Activated T-helper 2 cell treated with anti-CD3 and anti-CD28 coated beads, Interferon-gamma antibody, Interleukin-2, Interleukin-4, amounts not matched to agents 10 μg/mL and 5 μg/mL and 100 μg/mL, durations not matched to agents 14 hours and 24 hours and 36 hours (primary cell): ENCODE data around the gene GATAD2A. TPM values are rescaled to one million over a fixed set of nuclear protein-coding genes. Genes with fewer than 3 reads are reported as not detected.

Experiments
- DNase-seq: peaks from one replicate; pipeline ENCODE4 v3.0.0; 2021; ENCODE audit warnings: low spot score
- H3K27ac Mint-ChIP-seq: one replicate; pipeline ENCODE4 v1.8.0; 2021; ENCODE audit warnings: mixed read lengths
- H3K27me3 Mint-ChIP-seq: one replicate; pipeline ENCODE4 v1.8.0; 2021; ENCODE audit warnings: low read depth, mixed read lengths
- H3K36me3 Mint-ChIP-seq: one replicate; pipeline ENCODE4 v1.8.0; 2021; ENCODE audit warnings: low read depth, mixed read lengths
- H3K4me1 Mint-ChIP-seq: one replicate; pipeline ENCODE4 v1.8.0; 2021; ENCODE audit warnings: low read depth, mixed read lengths
- H3K4me3 Mint-ChIP-seq: one replicate; pipeline ENCODE4 v1.8.0; 2021; ENCODE audit warnings: low read depth, mild to moderate bottlenecking, moderate library complexity, mixed read lengths
- H3K9me3 Mint-ChIP-seq: one replicate; pipeline ENCODE4 v1.8.0; 2021; ENCODE audit warnings: mixed read lengths
- intact Hi-C: fragments of 100-400 bp; cut with micrococcal nuclease; formaldehyde crosslinking; loops from one replicate; pipeline ENCODE4 v1.15.1; 2023
- total RNA-seq: library from RNA; stranded (reverse); gene quantifications from 2 replicates; pipeline ENCODE4 v1.2.3, GENCODE V29; 2022

GATAD2A gene
- total RNA-seq, 1 donor from 2014 or later: 128 TPM

DNA sequence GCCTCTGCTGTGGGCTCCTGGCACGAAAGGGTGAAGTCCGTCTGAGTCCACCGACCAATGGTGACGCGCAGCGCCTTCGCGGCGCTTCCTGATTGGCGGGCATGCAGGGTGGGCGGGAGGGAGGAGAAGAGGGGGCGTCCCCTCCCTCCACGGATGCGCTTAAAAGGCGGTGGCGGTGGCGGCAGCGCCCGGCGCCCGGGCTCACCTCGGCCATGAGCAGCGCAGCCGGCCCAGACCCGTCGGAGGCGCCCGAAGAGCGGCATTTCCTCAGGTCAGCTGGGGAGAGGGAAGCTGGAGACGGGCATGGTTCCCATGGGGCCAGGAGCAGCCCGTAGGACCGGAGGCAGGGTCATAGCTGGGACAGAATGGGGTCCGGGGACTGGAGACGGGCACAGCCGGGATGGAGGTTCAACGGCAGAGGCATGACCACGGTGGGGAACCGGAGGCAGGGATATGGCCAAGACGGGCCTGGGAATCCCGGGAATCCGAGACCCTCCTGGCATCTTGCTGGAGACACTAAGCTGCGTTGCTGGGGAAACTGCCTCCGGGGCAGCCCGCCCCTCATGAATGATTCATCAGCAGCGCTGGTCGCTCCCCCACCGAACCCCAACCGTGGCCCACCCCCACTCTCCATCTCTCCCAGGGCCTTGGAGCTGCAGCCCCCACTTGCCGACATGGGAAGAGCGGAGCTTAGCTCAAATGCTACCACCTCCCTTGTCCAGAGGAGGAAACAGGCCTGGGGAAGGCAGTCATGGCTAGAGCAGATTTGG is 123.4 kb downstream of the GATAD2A start, which contains the start of gene YJEFN3:
Gene YJEFN3, plus strand, starts transcription at position 191 of the 770 bp plus-strand sequence. Its CDS starts 22 bp downstream, at position 213.
- intact Hi-C loops: no loop called here
- H3K27ac Mint-ChIP-seq: no peak within 1 kb of the TSS
- no peak within 1 kb of the TSS for H3K4me3 Mint-ChIP-seq
- peaks cover 4% of the 10 kb centered on the region for H3K4me1 Mint-ChIP-seq
- peaks cover 18% of the 10 kb centered on the region for H3K36me3 Mint-ChIP-seq
- no peaks in the 10 kb centered on the region for H3K9me3 Mint-ChIP-seq
- no peaks in the 10 kb centered on the region for H3K27me3 Mint-ChIP-seq
- no peak for DNase-seq

DNA sequence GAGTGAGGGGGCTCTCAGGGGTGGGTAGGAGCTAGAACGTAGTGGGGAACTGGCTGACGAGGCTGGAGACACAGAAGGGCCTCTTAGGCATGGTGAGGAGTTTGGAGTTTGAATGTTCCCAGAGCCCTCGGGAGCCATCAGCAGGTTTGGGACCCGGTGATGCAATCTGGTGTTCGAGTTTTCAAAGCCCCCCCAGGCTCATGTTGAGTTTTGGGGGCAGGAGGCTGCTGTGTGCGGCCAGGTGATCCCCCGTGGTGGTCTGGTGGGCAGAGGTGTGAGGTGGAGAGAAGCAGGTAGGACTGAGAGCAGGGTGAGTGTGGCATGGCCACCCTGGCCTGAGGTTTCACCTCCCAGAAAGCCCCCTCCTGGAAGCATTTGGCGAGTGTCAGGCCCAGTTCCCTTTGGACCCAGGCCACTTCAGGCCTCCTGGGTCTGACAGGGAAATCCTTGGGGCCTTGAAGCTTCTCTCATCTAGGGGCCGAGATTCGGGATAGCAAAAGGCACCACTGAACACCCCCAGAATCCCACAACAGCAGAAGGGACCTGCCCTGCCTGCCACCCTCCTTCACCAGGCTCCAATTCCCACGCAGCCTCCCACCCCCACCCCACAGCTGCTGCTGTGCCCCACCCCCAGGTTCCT is 124.4 kb downstream of the GATAD2A start:
- Mint-ChIP-seq H3K27ac (no peak overlapping the region), H3K36me3 (peaks cover 16% of the 10 kb centered on the region), H3K9me3 (no peaks in the 10 kb centered on the region), H3K27me3 (no peaks in the 10 kb centered on the region), H3K4me3 (no peak overlapping the region), H3K4me1 (peaks cover 4% of the 10 kb centered on the region)
- no peak for DNase-seq
- intact Hi-C loops: no loop called here

DNA sequence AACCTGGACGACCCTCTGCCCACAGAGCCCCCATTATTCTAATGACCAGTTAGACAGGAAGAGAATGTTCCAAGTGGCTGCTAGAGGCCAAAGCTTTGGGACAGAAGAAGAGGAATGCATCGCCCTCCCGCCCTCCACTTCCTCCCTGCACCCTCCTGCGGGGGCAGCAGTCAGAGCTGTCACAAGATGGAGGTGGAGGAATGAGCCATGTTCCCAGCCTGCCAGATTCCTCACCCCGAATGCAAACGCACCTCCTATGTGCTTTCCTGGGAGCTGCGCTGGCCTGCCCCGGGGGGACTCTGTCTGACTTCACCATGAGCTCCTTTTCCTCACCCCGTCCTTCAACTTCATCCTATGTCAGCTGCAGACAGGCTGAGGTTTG is 124.9 kb downstream of the GATAD2A start:
- Mint-ChIP-seq H3K4me1 (peaks cover 4% of the 10 kb centered on the region), H3K27me3 (no peaks in the 10 kb centered on the region), H3K36me3 (peaks cover 16% of the 10 kb centered on the region), H3K27ac (no peak overlapping the region), H3K9me3 (no peaks in the 10 kb centered on the region), H3K4me3 (no peak overlapping the region)
- intact Hi-C loops: no loop called here
- no peak for DNase-seq

DNA sequence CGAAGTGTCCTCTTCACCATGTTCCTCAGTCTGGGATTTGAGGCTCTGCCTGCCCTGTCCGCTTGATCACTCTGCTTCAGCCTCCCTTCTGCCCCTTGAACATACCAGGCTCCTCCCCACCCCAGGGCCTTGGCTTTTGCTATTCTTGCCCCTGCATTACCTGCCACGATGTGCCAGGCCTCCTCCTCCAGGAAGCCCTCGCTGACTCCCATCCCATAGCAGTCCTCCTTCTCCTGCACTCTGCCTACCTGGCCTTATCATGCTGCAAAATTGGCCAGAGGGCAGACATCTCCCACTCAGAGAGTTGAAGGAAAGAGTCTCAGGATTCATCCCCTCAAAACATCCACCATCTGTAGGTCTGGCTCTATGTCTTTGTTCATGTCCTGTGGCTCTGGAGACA is 125.4 kb downstream of the GATAD2A start:
- Mint-ChIP-seq H3K4me3 (no peak overlapping the region), H3K4me1 (peaks cover 4% of the 10 kb centered on the region), H3K27me3 (no peaks in the 10 kb centered on the region), H3K9me3 (no peaks in the 10 kb centered on the region), H3K36me3 (peaks cover 16% of the 10 kb centered on the region), H3K27ac (no peak overlapping the region)
- intact Hi-C loops: no loop called here
- no peak for DNase-seq

DNA sequence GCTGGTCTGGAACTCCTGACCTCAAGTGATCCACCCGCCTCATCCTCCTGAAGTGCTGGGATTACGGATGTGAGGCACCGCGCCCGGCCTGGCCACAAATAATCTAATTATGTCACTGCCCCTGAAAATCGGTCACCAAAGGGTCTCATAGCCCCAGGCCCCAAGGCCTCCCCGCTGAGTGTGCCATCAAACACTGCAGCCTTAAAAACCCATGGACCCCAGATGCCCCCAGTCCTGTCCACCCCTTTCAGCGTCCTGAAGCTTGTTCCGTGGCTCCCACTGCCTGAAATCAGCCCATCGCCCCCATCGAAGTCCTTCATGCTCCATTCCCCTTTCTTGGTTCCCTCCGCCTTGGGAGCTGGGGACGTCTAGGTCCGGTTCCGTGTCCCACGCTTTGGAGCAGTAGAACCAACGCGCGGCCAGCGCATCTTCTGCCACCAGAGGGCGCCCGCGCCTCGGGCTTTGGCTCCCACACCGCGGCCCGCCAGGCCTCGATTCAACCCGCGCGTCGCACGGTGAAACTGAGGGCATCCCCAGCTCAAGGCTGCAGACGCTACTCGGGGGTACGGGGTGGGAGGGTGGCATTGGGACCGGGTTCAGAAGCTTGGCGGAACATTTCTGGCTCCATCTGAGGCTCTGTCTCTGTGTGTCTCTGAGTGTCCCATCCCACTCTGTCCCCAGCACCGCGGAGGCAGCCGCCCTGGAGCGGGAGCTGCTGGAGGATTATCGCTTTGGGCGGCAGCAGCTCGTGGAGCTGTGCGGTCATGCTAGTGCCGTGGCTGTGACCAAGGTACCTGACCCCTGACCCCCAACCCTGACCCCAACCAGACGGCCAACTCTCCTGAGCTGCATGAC is 126.7 kb downstream of the GATAD2A start:
- H3K27me3 Mint-ChIP-seq: peaks cover 5% of the 10 kb centered on the region
- H3K4me3 Mint-ChIP-seq: no peak overlapping the region

DNA sequence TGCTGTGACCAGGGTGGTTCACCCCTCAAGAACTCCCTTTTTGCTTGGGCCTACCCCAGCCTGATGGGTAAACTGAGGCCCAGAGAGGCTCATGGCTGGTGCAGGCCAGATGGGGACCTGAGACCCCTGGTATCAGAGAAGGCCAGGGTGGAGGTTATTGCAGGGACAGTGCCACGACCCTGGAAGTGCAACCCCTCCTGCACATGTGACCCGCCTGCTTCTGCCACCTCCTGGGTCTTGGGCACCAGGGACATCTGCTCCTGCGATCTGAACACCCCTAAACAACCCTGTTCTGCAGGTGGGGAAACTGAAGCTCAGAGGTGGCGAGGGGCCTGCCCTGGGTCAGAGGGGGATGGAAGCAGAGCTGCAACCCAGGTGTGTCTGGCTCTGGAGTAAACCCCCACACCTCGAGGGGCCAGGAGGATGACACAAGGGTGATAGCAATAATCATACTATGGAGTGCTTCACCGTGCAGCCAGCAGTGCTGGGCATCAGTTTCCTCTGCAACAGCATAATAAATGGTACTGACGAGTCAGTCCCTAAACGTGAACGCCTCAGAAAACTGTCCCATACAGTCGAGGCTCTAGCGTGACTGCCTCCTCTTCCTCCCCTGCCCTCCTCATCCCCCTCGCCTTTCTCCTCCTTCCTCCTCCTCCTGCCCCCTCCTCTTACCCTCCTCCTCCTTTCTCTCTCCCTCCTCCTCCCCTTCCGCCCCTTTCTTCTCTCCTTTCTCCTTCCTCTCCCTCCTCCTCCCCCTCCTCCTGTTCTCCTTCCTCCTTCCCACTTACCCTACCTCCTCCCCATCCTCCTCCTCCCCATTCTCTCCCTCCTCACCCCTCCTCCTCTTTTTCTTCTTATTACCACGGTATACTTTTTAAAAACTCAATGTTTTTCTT is 127.6 kb downstream of the GATAD2A start:
- intact Hi-C loops: loop anchor here (1.0 kb wide), 2 partner anchors 21 to 110 kb away; partner anchors contain the start of gene GMIP
- Mint-ChIP-seq H3K36me3 (peaks cover 11% of the 10 kb centered on the region), H3K27me3 (peaks cover 11% of the 10 kb centered on the region), H3K9me3 (no peaks in the 10 kb centered on the region), H3K4me3 (no peak overlapping the region), H3K27ac (no peak overlapping the region), H3K4me1 (peaks cover 6% of the 10 kb centered on the region)
- no peak for DNase-seq

More for the DNA sequence above, 126.7 kb downstream of the GATAD2A start:
- no peaks in the 10 kb centered on the region for H3K9me3 Mint-ChIP-seq
- H3K36me3 Mint-ChIP-seq: peaks cover 17% of the 10 kb centered on the region
- intact Hi-C loops: loop anchor here (1.0 kb wide), 2 partner anchors 22 to 111 kb away; partner anchors contain the start of gene GMIP
- no peak overlapping the region for H3K27ac Mint-ChIP-seq
- DNase-seq: peak; percentile 76
- peaks cover 4% of the 10 kb centered on the region for H3K4me1 Mint-ChIP-seq

DNA sequence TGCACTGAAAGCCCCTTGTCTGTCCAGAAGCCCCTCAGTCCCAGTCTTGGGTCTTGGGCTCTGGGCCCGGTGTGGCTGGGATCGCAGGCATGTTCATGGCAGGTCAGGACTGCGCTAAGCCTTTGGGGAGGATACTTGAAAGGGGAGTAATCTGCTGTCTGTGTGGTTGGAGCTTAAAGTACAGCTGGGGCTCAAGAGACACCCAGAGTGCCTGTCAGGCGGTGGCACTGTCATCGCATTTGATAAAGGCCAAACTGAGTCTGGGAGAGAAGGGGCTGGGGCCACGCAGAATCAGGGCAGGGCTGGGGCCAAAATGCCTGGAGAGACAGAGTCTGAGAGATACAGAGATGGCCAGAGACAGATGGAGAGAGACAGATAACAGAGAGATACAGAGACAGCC is 128.4 kb downstream of the GATAD2A start:
- Mint-ChIP-seq H3K36me3 (peaks cover 10% of the 10 kb centered on the region), H3K27me3 (peaks cover 16% of the 10 kb centered on the region), H3K4me1 (peaks cover 9% of the 10 kb centered on the region), H3K9me3 (no peaks in the 10 kb centered on the region), H3K4me3 (no peak overlapping the region), H3K27ac (no peak overlapping the region)
- DNase-seq: no peak
- intact Hi-C loops: no loop called here

DNA sequence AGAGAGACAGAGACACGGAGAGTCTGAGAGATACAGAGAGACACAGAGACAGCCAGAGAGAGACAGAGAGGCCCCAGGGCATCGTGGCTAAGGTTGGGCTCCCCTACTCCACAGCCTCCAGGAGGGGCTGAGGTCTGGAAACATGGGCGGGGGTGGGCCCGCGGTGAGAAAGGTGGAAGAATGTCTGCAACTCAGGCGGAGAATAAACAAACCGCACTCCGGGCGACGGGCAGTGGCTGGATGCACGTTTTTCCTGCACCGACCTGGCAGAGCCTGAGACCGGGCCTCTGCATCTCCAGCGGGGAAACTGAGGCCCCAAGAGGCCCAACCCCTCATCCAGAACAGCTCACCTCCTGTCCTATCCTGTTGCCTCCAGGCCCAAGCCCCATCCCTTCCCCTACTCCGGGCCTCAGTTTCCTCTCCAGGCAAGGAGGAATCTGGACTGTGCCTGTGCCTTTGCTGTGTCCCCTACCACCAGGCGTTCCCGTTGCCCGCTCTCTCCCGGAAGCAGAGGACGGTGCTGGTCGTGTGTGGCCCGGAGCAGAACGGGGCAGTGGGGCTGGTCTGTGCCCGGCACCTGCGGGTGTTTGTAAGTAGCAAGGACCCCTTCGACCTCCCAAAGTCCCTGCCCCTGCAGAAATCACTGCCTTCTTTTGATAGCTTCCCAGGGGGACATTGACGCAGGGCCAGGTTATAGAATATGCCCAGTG is 129.2 kb downstream of the GATAD2A start:
- intact Hi-C loops: no loop called here
- H3K4me3 Mint-ChIP-seq: no peak overlapping the region
- H3K27me3 Mint-ChIP-seq: peaks cover 21% of the 10 kb centered on the region
- no peaks in the 10 kb centered on the region for H3K9me3 Mint-ChIP-seq
- no peak overlapping the region for H3K27ac Mint-ChIP-seq
- peaks cover 11% of the 10 kb centered on the region for H3K4me1 Mint-ChIP-seq
- DNase-seq: no peak
- H3K36me3 Mint-ChIP-seq: peaks cover 10% of the 10 kb centered on the region

DNA sequence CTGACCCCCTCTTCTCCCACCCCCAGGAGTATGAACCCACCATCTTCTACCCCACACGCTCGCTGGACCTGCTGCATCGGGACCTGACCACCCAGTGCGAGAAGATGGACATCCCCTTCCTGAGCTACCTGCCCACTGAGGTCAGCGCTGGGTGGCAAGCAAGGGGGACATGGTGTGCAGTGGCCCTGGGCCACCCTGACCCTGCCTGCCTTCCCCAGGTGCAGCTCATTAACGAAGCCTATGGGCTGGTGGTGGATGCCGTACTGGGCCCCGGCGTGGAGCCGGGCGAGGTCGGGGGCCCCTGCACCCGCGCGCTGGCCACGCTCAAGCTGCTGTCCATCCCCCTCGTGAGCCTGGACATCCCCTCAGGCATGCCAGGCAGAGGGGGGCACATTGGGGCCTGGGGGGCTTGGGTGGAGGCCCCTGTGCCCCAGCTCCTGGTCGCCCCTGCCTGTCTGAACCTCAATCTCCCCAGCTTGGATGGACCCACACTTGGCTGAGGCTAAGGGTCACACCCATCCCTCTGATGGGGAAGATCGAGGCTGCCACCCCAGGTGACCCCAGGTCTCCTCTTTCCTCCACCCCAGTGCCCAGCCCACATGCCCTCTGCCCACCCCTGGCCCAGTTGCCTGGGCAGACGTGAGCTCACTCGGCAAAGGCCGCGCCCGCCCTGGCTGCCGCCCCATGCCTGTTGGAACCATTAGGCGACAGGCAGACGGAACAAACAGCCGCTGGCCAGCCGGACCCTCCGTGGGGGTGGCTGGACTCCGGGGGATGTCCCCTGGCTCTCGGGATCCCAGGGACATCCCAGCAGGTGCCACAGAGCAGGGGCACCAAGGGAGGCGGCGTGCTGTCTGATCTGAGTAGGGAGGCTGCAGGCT is 130.1 kb downstream of the GATAD2A start:
- DNase-seq: no peak
- intact Hi-C loops: no loop called here

DNA sequence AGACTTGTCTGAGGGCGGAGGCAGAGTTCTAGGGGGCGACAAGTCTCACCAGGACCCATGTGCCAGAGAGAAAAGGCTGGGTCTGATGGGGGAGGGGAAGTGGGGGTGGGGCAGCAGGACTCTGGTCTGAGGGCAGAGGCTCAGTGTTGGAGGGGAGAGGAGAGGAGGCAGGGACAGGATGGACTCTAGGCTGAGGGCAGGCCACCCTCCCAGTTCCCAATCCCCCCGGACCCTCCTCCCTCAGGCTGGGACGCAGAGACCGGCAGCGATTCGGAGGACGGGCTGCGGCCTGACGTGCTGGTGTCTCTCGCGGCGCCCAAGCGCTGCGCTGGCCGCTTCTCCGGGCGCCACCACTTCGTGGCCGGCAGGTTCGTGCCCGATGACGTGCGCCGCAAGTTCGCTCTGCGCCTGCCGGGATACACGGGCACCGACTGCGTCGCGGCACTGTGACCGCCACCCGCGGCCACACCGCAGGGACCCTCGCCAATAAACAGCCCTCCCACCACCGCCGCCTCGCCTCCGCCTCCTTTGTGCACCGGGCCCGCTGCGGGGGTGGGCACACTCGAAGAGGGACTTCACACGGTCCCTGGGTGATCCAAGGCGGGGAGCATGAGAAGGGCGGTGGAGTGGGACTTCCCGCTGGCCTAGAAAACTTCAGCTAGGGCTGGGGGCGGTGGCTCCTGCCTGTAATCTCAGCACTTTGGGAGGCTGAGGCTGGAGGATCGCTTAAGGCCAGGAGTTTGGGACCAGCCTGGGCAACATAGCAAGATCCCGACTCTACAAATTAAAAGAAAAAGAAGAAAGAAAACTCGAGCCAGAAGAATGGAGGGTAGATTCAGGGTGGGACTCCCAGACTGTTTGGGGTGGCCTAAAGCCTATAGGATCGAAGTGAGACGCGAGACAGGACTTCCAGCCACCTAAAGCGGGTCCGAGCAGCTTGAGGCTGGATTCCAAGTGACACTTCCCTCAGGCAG is 131.9 kb downstream of the GATAD2A start:
- Mint-ChIP-seq H3K4me3 (no peak overlapping the region), H3K4me1 (peaks cover 13% of the 10 kb centered on the region), H3K27me3 (peaks cover 21% of the 10 kb centered on the region), H3K27ac (no peak overlapping the region), H3K9me3 (no peaks in the 10 kb centered on the region), H3K36me3 (peaks cover 6% of the 10 kb centered on the region)
- intact Hi-C loops: no loop called here
- no peak for DNase-seq

More for the DNA sequence above, 130.1 kb downstream of the GATAD2A start:
- peaks cover 10% of the 10 kb centered on the region for H3K36me3 Mint-ChIP-seq
- H3K4me1 Mint-ChIP-seq: peaks cover 12% of the 10 kb centered on the region
- H3K27me3 Mint-ChIP-seq: peaks cover 21% of the 10 kb centered on the region
- H3K9me3 Mint-ChIP-seq: no peaks in the 10 kb centered on the region
- H3K27ac Mint-ChIP-seq: no peak overlapping the region
- no peak overlapping the region for H3K4me3 Mint-ChIP-seq
